ENCODE data around the gene COL27A1.

GRCh38 chr9:114355821-114356220, 200.5 kb downstream of the COL27A1 start:
- TF ChIP-seq SUZ12 (IDR thresholded peaks at IDR 0.05; ENCODE audit: extremely low read depth, insufficient read depth, insufficient read length) (no peak), ZNF274 (IDR thresholded peaks at IDR 0.05; ENCODE audit: low read depth, low read length) (no peak)

All from NT2/D1 (cell line).